GF-D8 (cell line): ENCODE results near the gene OLFML2B.
"Not testable (repeated sequence)": the region's sequence is repeated elsewhere in the genome, so short reads cannot be mapped to it uniquely, and the experiment has no call there.

Experiments
- DNase-seq: peaks from one replicate; lab custom pipeline; 2025; lab: John Stamatoyannopoulos, UW

The OLFML2B gene

GRCh38 chr1:162035241-162035640 is 11.6 kb upstream of the OLFML2B start:
- no peak for DNase-seq

- DNase-seq, result no peak
Measured at GRCh38 chr1:162033428-162033827, 9.8 kb upstream of the OLFML2B start.

DNA sequence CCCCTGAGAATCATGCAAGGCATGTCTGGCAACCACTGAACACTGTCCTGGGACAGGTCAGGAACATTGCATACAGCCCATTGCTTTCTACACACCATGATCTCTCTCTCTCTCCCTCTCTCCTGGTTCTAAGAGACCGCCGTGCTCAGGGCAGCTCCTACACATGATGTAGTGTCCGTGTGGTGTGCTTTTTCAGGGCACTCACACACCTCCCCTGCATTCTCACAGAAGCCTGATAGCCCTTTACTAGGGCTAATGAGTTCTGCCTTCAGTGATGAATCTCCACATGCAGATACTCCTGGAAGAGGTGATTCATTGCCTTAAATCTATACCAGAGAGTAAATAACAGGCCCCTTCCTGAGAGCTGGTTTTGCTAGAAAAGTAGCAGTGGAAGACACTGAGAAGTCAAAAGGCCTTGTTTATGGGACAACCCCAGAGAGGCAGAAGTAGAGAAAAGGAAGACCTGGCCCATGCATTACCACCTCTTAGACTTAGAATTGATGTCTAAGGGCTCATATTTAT is 7.2 kb upstream of the OLFML2B start:
- DNase-seq, result no peak

DNA sequence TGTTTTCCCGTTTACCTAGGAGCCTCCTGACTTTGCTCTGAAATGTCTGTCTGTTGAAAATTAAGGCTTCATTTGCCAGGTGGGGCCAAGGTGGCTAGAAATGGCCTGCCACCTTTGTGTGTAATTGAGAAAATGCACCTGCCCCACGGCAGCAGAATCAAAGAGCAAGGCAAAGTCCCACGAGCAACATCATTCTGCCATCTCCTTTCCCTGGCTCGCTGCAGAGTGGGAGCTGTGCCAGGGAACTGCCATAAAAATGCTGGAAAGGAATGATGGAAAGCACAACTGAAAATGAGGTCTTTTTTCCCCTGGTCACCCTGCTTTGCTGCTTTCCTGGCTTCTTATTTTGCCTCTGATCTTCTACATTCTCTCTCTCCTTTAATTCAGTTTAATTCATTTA is 5.5 kb upstream of the OLFML2B start:
- no peak for DNase-seq

DNA sequence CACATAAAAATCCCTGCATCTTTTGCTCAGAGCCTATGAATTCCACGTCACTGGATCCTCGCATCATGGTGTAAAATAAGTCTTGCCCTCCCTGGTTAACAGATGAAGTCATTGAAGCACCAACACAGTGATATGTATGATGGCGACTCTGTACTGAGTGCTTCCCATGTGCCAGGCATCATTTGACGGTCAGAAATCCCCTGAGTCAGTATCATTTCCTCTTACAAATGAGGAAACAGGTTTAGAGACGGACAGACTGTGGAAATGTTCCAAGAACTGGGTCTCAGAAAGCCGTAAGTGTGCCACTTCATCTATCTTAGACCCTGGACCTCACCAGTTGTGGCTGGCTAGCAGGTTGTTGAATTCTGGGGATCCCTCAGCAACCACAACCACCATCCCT is 5.1 kb upstream of the OLFML2B start:
- no peak for DNase-seq

DNA sequence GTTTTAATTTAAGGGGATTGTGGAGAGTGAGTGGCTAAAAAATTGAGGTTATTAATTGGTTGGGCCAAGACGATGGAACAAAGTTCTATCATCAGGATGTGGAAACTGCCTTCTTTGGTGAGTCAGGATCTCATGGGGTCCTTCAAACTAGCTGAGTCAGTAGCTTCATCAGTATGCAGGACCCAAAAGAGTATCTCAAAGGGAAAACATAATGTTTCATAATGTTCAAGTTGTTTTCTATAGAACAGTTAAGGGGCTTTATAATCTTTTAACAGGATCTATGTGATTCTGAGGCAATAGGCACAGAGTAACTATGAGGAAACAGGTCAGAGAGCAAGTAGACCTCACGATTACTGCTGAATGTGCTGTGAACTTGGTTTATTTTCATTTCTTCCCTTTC is 3.2 kb upstream of the OLFML2B start:
- no peak for DNase-seq

- no peak for DNase-seq
Measured at GRCh38 chr1:162025541-162025940, 1.9 kb upstream of the OLFML2B start.

GRCh38 chr1:162023181-162023546 is 505 bp downstream of the OLFML2B start:
- DNase-seq, result no peak

DNA sequence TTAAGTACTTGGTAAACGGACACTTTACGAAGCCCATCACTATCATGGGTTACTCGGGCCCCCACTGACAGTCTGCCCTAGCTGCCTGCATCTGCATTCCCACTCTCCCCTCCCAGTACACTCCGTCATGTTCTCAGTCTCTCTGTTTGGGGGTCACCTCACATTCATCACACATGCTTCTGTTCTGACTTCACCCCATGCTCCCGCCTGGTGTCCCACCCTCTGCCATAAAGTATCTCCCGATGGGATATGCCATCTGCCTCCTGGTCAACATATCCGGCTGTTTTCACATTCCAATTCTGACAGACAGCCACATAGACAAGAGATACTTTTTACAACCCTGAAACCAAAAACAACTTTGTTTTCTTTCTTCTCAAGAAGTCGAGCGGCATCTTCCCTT is 1.0 kb downstream of the OLFML2B start:
- DNase-seq, result no peak

DNA sequence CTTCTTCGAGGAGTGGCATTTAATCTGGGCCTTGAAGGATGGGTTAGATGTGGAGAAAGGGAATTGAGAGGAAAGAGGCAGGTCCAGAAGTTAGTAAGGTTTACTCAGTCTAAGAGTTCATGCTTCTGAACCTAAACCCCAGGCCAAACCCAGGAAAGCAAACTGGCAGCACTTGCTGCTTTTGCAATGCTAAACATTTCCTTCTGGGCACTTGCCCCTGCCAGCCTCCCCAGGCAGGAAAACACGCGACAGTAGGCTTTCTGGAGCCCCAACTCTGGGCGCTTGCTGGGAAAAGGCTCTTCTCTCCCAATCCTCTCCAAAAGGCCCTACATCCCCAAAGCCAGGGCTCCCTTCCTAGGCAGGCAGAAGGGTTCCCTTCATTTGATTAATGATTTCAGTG is 2.5 kb downstream of the OLFML2B start:
- DNase-seq, result no peak

- DNase-seq, result no peak
Measured at GRCh38 chr1:162020150-162020549, 3.5 kb downstream of the OLFML2B start.

GRCh38 chr1:162019446-162019845 is 4.2 kb downstream of the OLFML2B start:
- no peak for DNase-seq

DNA sequence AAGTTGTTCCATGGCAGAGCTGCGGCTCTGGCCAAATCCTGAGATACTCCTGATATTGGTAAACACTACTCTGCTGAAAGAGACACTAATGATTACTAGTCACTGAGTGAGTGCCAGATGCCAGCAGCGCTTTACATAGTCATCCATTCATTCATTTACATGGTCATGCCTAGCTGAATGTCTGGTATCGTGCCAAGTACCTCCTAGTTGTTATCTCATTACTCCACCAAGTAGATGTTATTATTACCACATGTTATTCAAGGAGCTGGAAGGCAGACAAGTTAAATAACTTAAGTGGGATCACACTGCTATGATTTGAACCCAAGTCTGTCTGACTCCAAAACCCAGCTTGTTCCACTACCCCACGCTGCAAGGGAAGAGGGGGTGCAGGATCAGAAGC is 4.7 kb downstream of the OLFML2B start:
- DNase-seq, result no peak

DNA sequence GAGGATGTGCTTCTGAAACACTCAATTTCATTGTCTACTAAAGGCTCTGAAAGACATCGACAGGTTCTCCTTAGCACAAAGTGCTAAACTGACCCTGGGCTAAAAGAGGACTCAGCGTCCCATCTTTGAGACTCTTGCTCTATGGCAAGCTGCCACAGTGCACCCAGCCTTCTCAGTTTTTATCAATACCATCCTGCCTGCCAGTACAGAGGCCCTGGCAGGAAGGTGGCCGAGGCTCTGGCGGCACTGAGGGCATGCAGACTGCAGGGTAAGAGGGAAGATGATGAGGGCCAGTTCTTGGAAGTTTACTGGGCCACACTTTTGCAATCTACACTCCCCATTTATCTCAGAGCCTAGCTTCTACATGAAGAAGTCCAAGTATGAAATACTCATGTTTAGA is 5.3 kb downstream of the OLFML2B start:
- DNase-seq, result no peak

- not testable (repeated sequence) for DNase-seq
Measured at GRCh38 chr1:162017791-162018190, 5.9 kb downstream of the OLFML2B start.

DNA sequence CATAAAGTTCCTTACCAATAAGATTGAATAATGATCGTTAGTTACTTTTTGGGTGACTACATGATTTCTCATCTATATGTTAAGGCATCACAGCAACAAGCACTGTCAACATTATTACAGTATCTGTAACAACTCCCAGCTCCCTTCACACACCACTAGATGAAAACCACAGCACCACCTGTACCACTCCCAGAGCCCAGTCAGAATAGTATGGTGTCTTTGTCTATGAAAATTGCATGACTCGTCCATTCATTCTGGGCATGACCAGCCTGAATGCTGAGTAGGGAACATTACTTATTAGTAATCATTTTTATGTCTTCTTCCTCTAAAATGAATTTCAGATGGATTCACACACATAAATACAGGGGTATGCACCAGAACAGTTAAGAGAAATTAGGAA is 7.0 kb downstream of the OLFML2B start:
- no peak for DNase-seq

DNA sequence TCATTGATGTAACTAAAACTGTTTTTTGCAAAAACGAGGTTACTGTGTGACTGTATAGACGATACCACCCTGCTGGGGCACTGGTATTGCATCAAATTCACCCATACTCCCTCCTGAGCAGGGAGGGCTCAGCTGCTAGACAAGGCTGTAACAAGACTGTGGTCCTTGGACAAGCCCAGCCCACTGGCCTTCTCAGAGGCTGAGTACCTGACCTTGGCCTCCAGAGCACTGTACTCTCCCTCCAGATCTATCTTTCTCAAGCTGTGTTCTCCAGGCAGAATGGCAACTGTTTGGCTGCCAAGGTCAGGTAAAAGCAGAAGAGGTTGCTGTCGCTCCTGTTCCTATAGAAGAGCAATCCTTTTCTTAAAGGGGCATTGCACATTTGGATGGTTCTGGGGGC is 8.5 kb downstream of the OLFML2B start:
- DNase-seq, result no peak

- no peak for DNase-seq
Measured at GRCh38 chr1:162014202-162014601, 9.5 kb downstream of the OLFML2B start.

- no peak for DNase-seq
Measured at GRCh38 chr1:162013289-162013688, 10.4 kb downstream of the OLFML2B start.

GRCh38 chr1:162011337-162012012 is 12.2 kb downstream of the OLFML2B start:
- no peak for DNase-seq

DNA sequence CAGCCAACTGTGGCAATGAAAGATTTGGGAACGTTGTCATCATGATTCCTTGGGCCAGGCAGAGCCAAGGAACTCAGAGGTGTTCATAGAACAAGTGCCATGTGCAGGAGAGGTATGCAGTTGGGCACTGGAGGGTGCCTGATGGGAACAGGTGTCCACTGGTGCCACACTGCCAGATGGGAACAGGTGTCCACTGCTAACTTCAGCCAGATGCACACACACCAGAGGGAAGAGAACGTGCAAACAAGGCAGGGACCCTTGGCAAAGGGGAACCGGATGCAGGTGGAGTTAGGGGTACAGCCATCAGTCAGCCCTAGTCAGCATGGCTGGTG is 13.5 kb downstream of the OLFML2B start:
- DNase-seq, result no peak

DNA sequence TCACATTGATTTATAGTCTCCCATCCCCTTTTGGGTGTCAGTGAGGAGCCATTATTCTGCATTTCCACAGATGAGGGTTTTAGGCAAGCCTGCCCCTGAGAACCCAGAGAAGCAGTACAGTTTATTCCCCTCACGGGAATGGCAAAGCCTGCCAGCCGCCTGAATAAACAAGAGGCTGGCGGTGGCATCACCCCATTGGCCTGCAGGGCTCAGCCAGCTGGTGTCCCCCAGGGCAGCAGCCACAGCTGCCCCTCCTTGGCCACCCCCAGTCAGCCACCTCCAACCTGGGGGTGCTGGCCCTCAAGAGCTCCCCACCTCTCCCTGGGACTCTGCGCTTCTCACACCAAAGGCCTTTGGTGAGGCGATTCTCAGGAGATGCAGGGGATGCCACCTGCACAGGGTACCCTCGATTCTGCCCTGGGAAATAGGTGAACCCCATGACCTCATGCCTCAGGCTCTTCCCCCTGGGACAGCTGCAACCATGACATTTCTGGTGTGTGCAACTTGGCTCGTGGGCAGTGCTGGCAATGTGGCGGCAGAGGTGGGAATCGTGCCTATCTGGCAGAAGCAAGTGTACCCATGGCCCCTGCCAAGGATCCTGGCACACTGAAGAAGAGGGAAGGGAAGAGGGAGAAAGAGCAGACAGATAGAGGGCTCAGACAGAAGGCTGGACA is 14.0 kb downstream of the OLFML2B start:
- no peak for DNase-seq

- no peak for DNase-seq
Measured at GRCh38 chr1:162008799-162009198, 14.9 kb downstream of the OLFML2B start.

- no peak for DNase-seq
Measured at GRCh38 chr1:162007466-162007865, 16.2 kb downstream of the OLFML2B start.
